ENCODE measurements around the gene EEPD1.

Gene EEPD1

GRCh38 chr7:36309716-36310115 is 156.7 kb downstream of the EEPD1 start:
- no peak overlapping the region for H2AFZ ChIP-seq (ENCODE audit: low read depth, low read length)

GRCh38 chr7:36310897-36311296 is 157.8 kb downstream of the EEPD1 start:
- no peaks in the 10 kb centered on the region for H3K9me3 ChIP-seq (ENCODE audit: insufficient read depth, low read length)
- no peak overlapping the region for H3K4me3 ChIP-seq (ENCODE audit: low read length)
- H3K27me3 ChIP-seq (ENCODE audit: low read depth, low read length): no peaks in the 10 kb centered on the region
- H3K4me1 ChIP-seq (ENCODE audit: low read length): peaks cover 7% of the 10 kb centered on the region; the same call in 1 of the 2 replicates
- H2AFZ ChIP-seq (ENCODE audit: low read depth, low read length): no peak overlapping the region
- H4K20me1 ChIP-seq (ENCODE audit: insufficient read depth, low read length): no peaks in the 10 kb centered on the region
- no peaks in the 10 kb centered on the region for H3K36me3 ChIP-seq (replicated peaks; ENCODE audit: low read depth, low read length)
- no peak overlapping the region for H3K4me2 ChIP-seq (ENCODE audit: low read length)
- H3K79me2 ChIP-seq (ENCODE audit: low read length): no peaks in the 10 kb centered on the region
- H3K27ac ChIP-seq (ENCODE audit: low read length): no peak overlapping the region
- no peak overlapping the region for H3K9ac ChIP-seq (ENCODE audit: low read length)
- TF ChIP-seq EZH2phosphoT487 (IDR thresholded peaks at IDR 0.05; ENCODE audit: low read depth): no peak
- no peak for TF ChIP-seq CTCF (IDR thresholded peaks at IDR 0.05; ENCODE audit: low read depth, low read length)

More at GRCh38 chr7:36309716-36310115, 156.7 kb downstream of the EEPD1 start:
- Histone ChIP-seq H3K79me2 (ENCODE audit: low read length) (no peaks in the 10 kb centered on the region), H3K27ac (ENCODE audit: low read length) (no peak overlapping the region), H3K27me3 (ENCODE audit: low read depth, low read length) (no peaks in the 10 kb centered on the region), H3K9me3 (ENCODE audit: insufficient read depth, low read length) (no peaks in the 10 kb centered on the region), H3K9ac (ENCODE audit: low read length) (no peak overlapping the region), H3K4me1 (ENCODE audit: low read length) (peaks cover 7% of the 10 kb centered on the region; the same call in 1 of the 2 replicates), H3K36me3 (replicated peaks; ENCODE audit: low read depth, low read length) (no peaks in the 10 kb centered on the region), H3K4me3 (ENCODE audit: low read length) (no peak overlapping the region), H3K4me2 (ENCODE audit: low read length) (no peak overlapping the region), H4K20me1 (ENCODE audit: insufficient read depth, low read length) (no peaks in the 10 kb centered on the region)
- TF ChIP-seq CTCF (IDR thresholded peaks at IDR 0.05; ENCODE audit: low read depth, low read length): no peak
- TF ChIP-seq EZH2phosphoT487 (IDR thresholded peaks at IDR 0.05; ENCODE audit: low read depth): no peak

GRCh38 chr7:36311539-36311938 is 158.5 kb downstream of the EEPD1 start:
- H3K4me2 ChIP-seq (ENCODE audit: low read length): no peak overlapping the region
- TF ChIP-seq CTCF (IDR thresholded peaks at IDR 0.05; ENCODE audit: low read depth, low read length): no peak
- no peak for TF ChIP-seq EZH2phosphoT487 (IDR thresholded peaks at IDR 0.05; ENCODE audit: low read depth)
- no peaks in the 10 kb centered on the region for H4K20me1 ChIP-seq (ENCODE audit: insufficient read depth, low read length)
- no peak overlapping the region for H3K27ac ChIP-seq (ENCODE audit: low read length)
- H3K79me2 ChIP-seq (ENCODE audit: low read length): no peaks in the 10 kb centered on the region
- no peaks in the 10 kb centered on the region for H3K27me3 ChIP-seq (ENCODE audit: low read depth, low read length)
- no peaks in the 10 kb centered on the region for H3K9me3 ChIP-seq (ENCODE audit: insufficient read depth, low read length)
- H3K36me3 ChIP-seq (replicated peaks; ENCODE audit: low read depth, low read length): no peaks in the 10 kb centered on the region
- no peak overlapping the region for H3K9ac ChIP-seq (ENCODE audit: low read length)
- peaks cover 7% of the 10 kb centered on the region; the same call in 1 of the 2 replicates for H3K4me1 ChIP-seq (ENCODE audit: low read length)
- no peak overlapping the region for H3K4me3 ChIP-seq (ENCODE audit: low read length)
- no peak overlapping the region for H2AFZ ChIP-seq (ENCODE audit: low read depth, low read length)

GRCh38 chr7:36312064-36312914 is 159.2 kb downstream of the EEPD1 start:
- H3K9ac ChIP-seq (ENCODE audit: low read length): no peak overlapping the region
- H3K4me1 ChIP-seq (ENCODE audit: low read length): peaks cover 7% of the 10 kb centered on the region; the same call in 1 of the 2 replicates
- no peaks in the 10 kb centered on the region for H4K20me1 ChIP-seq (ENCODE audit: insufficient read depth, low read length)
- no peaks in the 10 kb centered on the region for H3K36me3 ChIP-seq (replicated peaks; ENCODE audit: low read depth, low read length)
- peak overlapping the region; percentile 73 for H3K4me2 ChIP-seq (ENCODE audit: low read length)
- TF ChIP-seq EZH2phosphoT487 (IDR thresholded peaks at IDR 0.05; ENCODE audit: low read depth) (no peak), CTCF (IDR thresholded peaks at IDR 0.05; ENCODE audit: low read depth, low read length) (peak; percentile 48)
- no peaks in the 10 kb centered on the region for H3K79me2 ChIP-seq (ENCODE audit: low read length)
- H3K4me3 ChIP-seq (ENCODE audit: low read length): peak overlapping the region; percentile 62
- peak overlapping the region; percentile 99 for H2AFZ ChIP-seq (ENCODE audit: low read depth, low read length)
- no peaks in the 10 kb centered on the region for H3K27me3 ChIP-seq (ENCODE audit: low read depth, low read length)
- no peaks in the 10 kb centered on the region for H3K9me3 ChIP-seq (ENCODE audit: insufficient read depth, low read length)
- H3K27ac ChIP-seq (ENCODE audit: low read length): no peak overlapping the region

Measured in OCI-LY3 (cell line).